GM18870 (cell line): ENCODE measurements around the gene EHBP1.

ENCODE experiments used
- ATAC-seq: cut with Tn5 transposase; IDR thresholded peaks from one replicate; pipeline ENCODE4 v1.9.1; 2021; ENCODE audit warnings: moderate library complexity; ENCODE audit not compliant: unreplicated experiment

EHBP1 gene

DNA sequence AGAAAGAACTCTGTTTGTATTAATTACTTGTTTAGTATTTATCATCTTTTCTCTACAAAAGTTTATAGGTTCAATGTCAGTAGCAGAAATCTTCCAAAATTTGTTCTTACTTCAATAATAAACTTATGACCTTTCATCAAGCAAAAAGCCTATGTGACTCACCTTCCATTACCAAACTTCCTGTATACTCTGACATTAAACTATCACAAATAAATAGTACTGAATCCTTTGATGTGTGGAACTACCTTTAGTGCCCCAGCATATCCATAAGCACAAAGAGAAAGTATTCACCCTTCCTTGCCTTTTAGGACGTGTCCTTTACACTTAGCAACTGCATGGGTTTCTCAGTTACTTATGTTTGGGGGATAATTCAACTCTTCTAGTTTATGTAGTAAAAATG is 166.0 kb downstream of the EHBP1 start:
- no peak for ATAC-seq

DNA sequence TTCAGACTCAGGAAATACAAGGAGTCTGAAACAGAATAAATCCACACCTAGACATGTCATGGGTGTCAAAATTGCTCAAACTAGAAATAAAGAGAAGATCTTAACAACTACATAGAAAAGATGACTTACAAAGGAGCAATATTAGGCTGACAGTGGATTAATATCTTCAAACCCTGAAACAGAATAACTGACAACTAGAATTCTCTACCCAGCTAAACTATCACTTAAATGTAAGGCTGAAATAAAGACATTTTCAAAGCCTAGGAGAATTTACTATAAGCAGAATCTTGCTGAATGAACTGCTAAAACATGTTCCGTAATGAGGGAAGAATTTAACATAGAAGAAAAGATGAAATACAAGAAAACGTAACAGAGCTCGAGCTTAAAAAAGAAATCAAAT is 168.1 kb downstream of the EHBP1 start:
- no peak for ATAC-seq

DNA sequence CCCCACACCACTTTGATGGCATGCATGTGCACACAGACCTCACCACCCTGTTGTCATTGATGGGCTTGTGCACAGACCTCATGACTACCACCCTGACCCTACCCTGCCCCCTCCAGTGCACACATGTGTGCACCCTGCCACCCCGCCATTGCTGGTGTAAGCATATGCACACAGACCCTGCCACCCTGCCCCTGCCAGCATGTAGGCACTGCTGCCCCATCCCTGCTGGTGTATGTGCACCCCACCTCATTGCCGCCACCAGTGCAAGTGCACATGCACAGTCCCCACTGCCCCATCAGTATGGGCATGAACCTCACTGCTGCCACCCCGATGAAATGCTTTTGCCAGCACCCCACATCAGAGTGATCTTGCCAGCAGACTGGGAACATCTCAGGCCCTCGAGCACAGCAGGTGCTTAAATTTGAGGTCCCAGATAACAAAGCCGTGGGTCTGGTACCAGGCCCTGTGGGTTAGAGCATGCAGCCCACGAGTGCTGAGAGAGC is 169.4 kb downstream of the EHBP1 start:
- no peak for ATAC-seq

DNA sequence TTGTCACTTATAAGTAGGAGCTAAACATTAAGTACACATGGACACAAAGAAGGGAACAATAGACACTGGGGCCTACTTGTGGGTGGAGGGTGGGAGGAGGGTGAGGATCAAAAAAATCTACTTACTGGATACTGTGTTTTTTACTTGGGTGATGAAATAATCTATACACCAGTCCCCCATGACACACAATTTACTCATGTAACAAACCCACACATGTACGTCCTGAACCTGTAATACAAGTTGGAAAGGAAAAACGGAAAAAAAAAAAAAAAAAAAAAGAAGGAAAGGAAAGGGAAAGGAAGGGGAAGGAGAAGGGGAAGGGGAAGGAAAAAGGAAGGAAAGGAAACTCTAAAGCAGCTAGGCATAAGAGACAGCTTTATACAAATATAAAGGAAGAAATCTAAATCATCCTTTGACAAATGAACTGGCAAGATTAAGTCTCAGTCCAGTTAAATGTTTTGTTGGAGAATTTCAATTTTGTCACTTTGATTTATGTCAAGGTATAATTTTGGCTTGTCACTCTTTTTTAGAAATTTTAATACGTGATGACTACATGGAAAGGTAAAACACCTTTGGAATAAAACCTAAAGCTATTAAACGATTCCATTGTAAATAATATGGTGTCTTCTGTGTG is 175.8 kb downstream of the EHBP1 start:
- no peak for ATAC-seq

DNA sequence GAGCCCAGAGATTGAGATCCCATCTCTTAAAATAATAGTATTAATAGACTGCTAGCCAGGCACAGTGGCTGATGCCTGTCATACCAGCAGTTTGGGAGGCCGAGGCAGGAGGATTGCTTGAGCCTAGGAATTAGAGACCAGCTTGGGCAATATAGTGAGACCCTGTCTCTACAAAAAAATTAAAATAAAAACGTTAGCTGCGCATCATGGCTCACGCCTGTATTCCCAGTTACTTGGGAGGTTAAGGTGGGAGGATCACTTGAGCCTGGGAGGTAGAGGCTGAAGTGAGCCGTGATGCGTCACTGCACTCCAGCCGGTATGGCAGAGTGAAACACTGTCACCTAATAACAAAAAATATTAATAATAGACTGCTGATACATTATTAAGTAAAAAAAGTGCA is 178.1 kb downstream of the EHBP1 start:
- ATAC-seq: no peak

DNA sequence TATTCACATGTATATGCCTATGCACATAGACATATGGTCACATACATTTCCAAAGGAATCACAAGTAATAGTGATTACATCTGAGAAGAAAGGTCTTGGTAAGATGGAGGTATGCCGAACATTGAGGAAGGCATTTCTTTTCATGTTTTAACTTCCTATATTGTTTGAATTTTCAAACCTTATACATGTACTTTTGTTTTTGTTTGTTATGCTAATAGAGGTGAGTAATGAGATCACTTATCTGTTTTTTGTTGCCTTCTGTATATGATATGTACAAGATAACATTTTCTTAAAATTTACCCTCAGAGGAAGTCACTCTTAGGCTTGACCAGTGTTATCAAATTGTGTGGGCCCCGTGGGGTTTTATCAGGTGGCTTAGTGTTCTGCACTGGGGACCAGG is 178.6 kb downstream of the EHBP1 start:
- no peak for ATAC-seq

DNA sequence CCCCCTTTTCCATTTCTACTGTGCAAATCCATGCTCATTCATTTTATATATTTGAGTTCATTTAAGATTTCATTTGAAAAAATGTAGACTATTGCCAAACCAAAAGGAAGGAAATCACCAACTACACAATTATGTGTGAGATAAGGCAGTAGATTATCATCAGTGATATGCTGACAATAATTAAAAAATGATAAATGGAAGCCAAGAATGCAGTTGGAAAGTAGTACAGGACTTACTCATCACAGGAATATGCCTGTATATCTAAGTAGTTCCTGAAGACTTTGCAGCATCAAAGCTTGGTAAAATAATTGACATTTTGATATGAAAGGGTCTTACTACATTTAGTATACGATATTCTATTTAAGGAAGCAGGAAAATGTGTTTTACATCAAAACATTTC is 179.0 kb downstream of the EHBP1 start:
- ATAC-seq: no peak

DNA sequence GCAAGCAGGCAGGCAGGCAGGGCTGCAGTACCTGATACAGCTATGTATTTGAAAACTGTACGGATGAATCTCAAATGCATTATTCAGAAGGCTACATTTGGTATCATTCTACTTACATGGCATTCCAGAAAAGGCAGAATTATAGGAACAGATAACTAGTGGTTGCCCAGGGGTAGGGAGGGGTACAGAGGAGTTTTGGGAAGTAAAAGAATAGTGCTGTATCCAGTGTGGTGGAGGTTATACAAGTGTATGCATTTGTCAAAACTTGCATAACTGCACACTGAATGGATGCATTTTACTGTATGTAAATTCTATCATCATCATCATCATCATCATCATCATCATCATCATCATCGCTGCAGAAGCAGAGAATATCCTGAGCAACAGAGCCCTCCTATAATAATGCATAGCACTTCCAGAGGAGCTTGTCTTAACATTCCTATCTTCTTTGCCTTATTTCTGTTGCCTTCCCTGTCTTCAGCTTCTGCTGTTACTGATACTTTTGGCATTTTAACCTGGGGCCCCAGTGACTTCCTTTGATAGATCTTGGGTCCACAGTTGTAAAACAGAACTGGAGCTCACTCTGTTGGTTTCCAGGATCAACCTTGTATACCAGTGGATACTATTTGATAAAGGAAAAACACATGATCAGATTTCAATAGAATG is 189.6 kb downstream of the EHBP1 start:
- no peak for ATAC-seq

DNA sequence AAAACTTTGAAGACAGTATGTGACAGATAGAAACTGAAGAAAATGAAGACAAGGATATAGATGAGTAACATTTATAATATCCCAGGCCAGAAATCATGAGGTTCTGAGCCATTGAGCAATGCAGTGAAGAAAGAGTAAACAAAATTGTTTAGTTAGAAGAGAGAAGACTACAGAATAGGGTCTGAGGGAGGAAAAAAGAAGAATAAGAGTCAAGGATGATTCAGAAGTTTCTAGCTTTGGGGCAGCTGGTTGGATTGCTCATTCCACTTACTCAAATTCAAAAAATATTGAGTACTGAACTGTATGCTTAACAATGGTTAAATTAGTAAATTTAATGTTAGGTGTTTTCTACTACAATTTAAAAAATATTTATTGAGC is 190.1 kb downstream of the EHBP1 start:
- no peak for ATAC-seq

DNA sequence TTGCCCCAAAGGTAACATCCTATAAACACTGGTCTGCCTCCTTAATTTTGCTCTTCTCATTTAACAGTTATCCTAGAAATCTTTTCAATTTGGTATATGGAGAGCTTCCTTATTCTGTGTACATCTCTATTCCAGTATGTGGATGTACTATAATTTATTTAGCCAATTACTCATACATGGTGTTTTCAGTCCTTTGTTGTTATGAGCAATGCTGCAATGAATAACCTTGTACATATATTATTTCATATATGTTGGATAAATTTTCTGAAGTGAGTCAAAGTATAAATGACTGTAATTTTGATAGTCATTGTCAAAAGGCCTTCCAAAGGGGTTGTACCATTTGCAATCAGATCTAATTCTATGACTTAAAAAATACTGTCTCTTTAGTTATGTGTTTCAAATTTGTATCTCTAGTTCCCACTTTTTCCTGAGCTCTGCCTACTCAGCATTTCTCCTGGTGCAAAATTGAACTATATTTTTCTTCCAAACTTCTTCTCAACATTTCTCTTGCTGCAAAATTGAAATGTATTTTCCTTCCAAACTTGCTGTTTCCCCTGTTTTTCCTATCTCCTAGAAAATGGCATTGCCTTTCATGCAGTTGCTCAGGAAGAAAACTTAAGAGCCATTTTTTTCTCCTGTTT is 191.8 kb downstream of the EHBP1 start:
- no peak for ATAC-seq

DNA sequence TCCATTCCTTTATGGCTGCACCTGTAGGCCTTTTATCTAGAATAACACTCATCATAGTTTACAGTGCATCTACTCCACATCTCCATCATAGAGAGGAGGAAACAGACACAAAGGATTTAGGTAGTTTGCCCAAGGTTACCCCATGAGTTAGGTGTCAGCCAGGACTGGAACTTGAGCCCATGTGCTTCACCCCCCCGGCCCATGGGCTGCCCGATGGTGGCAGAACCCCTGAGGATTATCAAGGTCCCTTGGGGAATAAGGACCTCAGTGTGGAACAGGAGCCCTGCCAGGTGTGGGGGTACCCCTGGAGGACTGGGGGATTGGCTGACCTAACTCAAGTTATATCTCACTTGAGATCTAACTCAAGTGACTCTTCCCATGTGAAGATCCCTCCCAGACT is 198.8 kb downstream of the EHBP1 start:
- no peak for ATAC-seq

DNA sequence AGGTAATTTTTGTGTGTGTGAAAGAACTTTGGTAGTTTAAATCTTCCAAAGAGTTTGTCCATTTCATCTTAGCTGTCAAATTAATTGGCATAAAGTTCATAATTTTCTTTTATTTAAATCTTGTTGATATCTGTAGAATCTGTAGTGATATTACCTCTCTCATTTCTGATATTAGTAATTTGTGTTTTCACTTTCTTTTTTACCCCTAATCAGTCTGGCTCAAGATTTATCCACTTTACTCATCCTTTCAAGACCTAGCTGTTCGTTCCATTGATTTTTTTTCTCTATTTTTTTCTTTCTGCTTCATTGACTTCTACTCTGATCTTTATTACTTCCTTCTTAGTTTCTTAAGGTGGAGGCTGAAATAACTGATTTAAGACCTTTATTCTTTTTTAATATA is 202.6 kb downstream of the EHBP1 start:
- no peak for ATAC-seq

DNA sequence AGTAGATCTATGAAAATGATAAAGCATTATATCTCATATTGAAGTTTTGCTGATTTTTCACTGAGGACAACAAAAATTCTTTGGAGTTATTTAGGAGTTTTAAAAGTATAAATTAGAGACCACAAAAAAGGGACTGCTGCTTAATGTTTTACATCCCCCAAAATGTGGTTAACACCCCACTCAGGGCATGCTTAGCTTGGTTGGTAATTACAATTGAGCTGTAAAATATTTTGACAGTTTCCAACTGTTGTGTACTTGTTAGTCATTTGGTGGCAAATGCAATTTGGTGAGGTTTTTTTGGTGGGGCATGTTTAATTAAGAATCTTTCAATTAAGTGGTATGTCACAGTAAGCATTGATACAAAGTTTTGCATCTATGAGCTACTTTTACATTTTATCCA is 207.8 kb downstream of the EHBP1 start:
- no peak for ATAC-seq

DNA sequence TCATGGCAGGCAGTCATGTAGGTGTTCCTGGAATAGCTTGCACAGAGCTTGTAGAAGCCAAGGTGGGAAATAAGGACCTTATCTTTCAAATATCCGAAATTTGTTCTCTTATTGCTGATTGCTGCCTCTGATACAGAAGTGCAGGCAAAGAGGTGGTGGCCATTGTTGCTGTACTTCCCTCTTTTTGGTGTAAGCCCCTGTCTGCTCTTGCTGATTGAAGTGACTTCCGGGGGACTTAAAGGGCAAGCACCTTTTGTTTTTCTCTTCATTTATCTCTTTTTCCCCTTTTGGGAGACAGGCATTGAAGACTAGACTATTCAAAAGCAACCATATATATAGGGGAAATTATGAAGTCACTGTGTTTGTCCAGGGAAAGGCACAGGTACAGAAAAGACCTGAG is 213.5 kb downstream of the EHBP1 start:
- ATAC-seq: no peak

DNA sequence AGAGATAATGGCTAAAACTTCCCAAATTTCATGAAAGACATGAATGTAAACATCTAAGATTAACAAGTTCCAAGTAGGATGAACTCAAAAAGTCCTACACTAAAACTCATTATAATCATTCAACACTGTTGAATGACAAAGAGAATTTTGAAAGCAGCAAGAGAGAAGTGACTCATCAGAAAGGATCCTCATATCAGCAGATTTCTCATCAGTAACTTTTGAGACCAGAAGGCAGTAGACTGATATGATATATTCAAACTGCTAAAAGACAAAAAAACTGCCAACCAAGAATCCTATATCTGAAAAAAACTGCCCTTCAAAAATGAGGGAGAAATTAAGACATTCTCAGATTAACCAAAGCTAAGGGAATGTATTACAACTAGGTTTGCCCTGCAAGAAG is 214.6 kb downstream of the EHBP1 start:
- no peak for ATAC-seq

DNA sequence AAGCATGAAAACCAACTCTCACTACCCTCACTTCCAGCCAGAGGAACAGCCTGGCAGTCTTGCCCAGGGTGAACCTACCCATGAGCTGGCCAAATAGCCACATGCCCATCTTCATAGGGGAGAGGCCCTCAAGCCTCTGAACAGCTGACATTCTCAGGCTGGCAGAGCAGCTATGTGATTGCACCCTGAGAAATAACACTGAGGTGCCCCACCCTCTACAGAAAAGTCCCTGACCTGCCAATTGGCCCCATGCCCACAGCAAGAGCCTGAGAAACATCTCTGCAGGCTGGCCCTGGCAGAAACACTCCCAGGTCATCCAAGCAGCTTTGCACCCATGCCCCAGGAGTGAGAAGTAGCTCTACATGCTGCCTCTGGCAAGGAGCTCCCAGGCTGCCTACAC is 217.7 kb downstream of the EHBP1 start:
- ATAC-seq: no peak

DNA sequence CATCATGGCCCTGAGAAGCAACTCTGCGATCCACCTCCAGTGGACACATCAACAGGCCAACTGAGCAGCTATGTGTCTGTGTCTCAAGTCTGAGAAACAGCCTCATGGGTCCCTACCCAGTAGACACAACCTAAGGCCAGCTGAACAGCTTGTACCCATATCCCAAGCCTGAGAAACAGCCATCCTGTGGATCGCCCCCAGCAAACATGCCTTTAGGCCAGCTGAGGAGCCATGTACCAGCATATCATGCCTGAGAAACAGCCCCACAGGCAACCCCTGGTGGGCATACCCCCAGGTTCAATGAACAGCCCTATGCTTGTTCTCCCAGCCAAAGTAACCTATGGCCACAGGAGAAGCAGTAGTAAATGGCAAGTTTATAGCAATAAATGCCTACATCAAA is 218.4 kb downstream of the EHBP1 start:
- no peak for ATAC-seq

DNA sequence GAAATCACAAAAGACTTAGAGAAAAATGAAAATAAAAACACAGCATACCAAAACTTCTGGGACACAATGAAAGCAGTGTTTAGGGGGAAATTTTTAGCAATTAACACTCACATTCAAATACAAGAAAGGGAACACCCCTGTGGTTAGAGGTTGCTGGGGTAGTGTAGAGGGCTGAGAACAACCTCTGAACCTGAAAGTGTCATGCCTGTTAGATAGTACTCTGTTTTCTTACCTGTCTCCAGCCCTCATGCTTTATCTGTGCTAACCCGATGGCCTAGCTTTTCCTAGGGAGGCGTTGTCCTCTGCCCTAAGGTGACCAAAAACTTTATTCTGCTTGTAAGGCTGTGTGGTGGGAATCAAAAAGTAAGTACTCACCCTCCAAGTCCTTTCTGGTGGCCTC is 222.5 kb downstream of the EHBP1 start:
- no peak for ATAC-seq

DNA sequence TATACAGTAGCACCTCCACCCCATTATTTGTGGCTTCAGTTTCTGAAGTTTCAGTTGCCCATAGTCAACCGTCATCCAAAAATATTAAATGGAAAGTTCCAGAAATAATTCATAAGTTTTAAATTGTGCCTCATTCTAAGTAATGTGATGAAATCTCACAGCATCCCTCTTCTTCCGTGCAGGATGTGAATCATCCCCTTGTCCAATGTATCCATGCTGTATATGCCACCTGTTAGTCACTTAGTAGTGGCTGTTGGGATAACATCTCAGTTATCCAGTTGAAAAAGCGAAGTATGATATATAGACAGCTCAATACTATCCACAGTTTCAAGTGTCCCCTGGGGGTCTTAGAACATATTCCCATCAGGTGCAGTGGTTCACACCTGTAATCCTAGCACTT is 226.0 kb downstream of the EHBP1 start:
- ATAC-seq: no peak

DNA sequence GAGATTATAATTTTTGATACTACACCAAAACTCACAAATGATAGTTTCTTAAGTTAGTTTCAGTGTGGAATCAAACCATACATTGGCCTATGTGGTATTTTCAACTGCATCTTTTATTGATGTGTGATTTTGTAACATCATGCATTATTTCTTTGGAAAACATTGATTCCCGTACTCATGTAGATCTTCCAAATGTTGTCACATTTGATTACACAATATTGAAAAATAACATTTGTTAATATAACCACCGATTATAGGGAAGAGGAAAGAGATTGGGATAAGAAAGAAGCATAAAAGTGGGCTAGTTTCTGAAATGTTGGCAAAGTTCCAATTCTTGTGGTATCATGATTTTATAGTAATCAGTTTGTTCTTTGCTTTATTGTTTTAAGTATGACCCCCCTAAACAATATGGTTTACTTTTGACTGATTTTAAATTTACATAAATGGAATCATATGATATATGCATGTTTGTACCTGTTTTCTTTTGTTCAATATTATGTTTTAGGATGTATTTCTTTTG is 227.9 kb downstream of the EHBP1 start:
- no peak for ATAC-seq

DNA sequence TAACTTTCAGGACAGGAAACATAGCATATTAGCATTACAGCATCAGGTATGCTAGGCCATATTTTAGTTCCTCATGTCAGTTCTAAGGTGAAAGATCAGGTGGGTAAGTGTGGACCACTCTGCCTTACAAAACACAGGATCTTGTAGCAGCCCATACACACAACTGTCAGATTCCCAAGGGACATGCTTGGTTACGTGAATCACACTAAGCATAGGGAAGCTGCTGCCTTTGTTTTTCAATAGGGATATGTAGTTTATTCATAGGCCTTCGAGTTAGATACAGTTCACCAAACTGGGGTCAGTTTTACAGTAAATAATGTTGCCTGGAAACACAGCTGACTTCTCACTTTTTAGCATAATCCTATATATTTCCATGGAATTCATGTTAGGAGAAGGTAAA is 229.0 kb downstream of the EHBP1 start:
- ATAC-seq: no peak

DNA sequence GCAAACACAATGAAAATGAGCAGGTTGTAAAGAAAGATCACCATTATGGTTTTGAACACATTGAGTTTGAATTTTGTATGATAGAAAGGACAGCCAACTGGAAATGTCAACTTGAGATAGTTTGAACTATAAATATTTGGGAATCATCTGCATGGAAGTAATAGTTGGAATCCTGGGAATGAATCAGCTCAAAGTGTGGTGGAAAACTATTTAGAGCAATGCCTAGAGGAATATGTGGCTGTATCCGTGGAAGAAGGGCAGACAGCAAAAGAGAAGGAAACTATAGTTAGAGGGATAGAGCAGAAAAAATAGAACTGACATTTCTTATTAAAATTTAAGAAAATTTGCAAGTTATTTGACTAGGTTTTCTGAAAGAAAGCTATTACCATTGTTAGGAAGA is 232.6 kb downstream of the EHBP1 start:
- no peak for ATAC-seq
